Caki2 (cell line): ENCODE measurements around the gene WNT3A. TPM values are rescaled to one million over a fixed set of nuclear protein-coding genes. Genes with fewer than 3 reads are reported as not detected.

Experiments
- DNase-seq: peaks from one replicate; pipeline ENCODE4 v3.0.0-alpha.2; 2015; ENCODE audit warnings: low read depth
- in situ Hi-C: cut with HindIII; loops from 2 replicates; pipeline ENCODE4 v1.10.0; 2016; ENCODE audit warnings: low sequenced_read_pairs, low pct_unique_long_range_greater_than_20kb, mixed read lengths
- total RNA-seq: library from RNA; depleted of rRNA; stranded (reverse); fragments of >200 nt; shearing (Covaris generic); gene quantifications from 2 replicates; pipeline ENCODE4 v1.2.3, GENCODE V29; 2014; ENCODE audit warnings: low replicate concordance

WNT3A gene
- total RNA-seq, 1 experiment from 2014 or later = not detected

DNA sequence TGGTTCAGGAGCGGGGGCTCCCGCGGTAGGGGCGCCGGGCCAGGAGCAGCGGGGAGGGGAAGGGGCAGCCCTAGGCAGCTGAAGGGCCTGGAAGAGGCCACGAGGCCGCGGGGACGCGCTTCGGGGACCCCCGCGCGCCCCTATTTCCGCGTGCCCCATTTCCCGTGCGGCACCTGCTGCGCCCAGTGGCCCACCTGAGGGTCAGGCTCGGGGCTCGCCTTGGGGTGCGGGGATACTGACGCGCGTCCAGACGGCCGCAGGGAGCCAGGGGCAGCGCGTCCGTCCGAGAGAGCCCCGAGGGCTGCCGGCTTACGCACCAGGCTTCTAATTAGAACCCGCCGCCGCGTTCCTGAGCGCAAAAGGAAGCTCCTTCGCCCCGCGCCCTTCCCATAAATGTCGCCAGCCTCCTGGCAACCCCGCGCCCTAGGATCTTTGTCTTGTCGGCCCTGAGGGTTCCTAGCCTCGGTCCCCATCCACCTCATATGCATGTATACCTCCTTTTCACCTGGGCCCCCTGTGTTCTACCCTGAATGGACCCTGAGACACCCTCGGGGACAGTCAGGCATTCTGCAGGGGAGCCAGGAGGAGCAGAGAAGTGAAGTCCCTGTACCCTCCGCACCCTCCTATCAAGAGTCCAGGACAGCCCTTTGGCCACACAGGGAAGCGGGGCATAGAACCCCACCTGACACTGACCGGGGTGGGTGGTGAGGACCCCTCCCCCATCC lies 1.8 kb downstream of the WNT3A start:
- in situ Hi-C loops = no loop called here
- no peak for DNase-seq

DNA sequence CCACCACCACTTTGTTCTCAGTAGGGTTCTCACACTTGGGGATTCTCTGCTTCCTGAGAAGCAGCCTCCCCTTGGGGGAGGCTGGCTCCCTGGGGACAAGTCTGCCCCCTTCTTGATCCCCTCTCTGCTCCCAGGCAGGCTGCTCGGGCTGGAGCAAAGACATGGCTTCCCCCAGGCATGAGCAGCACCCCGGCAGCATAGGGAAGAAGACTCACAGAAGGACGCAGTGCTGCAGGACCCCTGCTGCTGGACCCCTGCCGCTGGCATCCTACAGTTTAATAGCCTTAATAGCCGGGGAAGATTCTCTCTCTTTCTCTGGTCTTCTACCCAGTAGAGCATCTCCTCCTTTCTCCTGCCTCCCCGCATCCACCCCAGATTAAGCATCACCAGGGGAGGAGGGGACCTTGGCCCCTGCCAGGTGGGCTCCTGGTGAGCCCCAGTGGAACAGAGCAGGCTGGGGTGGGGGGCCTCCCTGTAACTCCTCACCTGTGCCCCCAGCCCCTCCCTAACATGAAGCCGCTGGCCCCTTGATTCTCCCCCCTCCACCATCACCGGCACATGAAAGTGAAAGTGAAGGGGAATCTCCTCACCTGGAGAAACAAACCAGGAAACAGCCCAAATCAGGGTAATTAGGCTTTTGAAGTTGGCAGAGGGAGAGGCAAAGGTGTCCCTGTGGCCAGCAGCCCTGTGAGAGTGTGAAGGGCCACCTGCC lies 2.5 kb downstream of the WNT3A start:
- DNase-seq = no peak
- in situ Hi-C loops = no loop called here

DNA sequence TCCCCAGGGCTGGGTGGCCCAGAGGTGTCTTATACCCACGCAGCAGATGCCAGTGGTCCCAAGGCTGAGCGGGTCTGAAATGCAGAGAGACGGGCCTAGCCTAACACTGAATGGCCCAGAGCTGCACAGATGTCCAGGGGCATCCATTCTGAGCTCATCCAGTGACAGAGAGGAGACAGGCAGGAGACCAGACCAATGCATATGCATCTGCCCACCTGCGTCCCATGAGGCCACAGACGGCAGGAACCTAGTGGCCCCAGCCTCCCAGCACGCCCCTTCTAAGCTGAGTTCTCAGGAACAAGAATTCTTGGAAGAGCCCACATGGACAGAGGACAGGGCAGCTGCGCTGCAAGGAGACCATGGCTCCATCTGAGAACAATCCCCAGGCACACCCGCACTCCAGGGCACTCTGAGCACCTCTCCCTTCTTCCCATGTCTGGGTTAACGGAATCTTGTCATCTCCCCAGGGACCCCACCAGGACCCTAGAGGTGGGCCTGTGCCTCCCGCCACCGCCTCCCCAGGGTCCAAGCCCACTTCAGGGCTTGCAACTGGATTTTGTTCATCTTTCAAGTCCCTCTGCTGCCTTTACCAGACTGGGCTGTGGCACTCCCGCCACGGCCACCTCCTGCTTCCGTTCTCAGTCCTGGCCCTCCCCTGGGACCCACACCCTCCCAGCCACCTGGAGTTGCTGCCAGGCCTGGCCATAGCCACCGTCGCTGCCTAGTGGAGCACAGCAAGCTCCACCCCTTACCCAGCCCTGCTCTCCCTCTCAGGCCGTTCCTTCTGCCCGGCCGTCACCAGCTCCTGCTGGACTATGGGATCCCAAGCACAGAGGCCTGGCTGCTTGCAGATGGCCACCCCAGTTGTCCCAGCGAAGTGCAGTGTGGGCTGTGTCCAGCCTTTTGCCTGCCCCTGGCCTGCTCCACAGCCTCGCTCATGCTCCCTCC lies 3.3 kb downstream of the WNT3A start:
- peak; percentile 21 for DNase-seq
- in situ Hi-C loops = no loop called here

DNA sequence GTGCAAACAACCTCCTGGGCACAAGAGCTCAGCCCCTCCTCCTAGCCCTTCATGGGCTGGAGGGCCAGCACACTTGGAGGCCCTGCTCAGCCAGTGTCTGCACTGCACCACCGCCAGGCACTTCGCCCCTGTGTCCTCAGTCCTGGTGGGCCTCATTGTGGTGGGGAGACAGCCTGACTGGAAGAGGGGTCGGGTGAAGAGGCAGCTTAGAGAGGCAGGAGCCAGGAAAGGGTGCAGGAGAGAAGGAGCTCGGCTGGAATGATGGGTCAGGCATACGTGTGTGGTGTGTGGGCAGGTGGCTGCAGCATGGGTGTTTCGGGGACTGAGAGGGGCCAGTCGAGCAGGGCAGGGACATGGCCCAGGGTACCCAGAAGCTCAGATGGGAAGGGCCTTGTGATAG lies 4.1 kb downstream of the WNT3A start:
- in situ Hi-C loops = no loop called here
- no peak for DNase-seq

DNA sequence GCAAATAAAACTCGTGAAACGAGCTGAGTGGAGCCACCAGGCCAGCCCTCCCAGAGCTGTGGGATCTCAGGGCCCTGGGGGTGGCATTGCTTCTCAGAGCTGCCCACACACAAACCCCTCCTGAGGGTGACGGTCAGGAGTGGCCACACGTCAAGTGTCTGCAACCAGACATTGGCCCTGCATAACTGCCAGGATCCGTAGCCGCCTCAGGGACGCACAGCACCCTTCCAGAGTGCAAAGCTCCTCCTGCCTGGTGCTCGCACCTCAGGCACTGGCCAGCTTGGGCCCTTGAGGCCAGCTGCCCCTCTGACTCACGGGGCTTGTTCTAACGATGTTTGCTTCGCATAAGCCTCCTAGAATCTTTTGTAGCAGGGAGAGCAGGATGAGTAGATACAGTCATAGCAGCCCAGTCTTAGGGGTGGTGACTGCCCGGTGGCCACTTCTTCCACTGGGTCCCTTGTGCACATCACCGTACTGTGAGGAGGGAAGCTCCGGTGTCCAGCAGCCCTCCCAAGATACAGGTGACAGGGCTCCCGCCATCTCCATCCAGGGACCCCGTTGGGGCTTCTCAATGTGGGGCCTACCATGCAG lies 5.0 kb downstream of the WNT3A start:
- in situ Hi-C loops = no loop called here
- DNase-seq = no peak

DNA sequence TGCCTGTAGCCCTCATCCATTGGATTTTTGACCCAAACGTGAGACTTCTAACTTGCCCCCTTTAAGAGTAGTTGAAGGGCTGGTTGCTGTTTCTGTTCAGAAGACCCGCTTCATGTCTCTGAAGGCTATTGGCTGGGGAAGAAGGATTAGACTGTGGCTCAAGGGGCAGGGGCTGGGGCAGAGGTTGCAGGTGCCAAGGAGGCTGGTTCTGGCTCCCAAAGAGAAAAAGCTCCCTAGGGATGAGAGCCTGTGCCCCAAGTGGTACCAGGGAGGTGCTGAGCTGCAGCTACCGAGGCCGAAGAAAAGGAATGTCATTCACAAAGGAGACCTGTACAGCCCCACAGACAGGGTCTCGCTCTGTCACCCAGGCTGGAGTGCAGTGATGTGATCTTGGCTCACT lies 5.8 kb downstream of the WNT3A start:
- no peak for DNase-seq
- in situ Hi-C loops = no loop called here

DNA sequence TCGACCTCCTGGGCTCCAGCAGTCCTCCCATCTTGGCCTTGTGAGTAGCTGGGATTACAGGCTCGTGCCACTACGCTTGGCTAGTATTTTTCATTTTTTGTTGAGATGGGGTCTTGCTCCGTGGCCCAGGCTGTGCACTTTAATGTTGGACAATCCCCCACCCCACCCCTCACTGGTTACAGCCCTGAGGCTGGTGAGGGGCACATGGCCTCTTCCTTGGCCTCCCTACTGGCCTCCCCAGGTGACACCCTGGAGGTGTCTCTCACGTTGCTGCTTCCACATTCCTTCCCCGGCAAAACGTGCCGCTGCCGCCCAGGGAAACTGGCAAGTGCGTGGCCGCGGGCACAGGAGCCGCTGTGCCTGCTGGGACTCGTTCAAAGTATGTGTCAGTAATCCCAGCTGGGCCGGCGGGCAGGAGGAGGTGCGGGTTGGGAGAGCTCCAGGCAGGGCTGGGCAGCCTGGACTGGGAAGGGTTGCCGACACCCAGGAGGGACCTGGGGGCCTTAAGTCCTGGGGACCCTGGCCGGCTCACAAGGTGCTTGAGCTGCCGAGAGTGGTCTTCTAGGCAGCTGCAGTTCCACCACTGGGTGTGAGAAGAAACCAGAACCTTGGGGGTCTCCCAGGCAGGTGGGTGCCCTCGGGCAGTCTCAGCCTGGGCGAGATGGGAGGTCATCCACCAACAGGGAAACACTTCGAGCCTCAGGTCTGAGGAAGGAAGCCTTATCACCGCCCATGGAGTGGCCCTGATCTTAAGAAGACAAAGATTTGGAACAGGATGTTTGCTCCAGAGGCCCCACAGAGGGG lies 6.5 kb downstream of the WNT3A start:
- in situ Hi-C loops = no loop called here
- DNase-seq = no peak

DNA sequence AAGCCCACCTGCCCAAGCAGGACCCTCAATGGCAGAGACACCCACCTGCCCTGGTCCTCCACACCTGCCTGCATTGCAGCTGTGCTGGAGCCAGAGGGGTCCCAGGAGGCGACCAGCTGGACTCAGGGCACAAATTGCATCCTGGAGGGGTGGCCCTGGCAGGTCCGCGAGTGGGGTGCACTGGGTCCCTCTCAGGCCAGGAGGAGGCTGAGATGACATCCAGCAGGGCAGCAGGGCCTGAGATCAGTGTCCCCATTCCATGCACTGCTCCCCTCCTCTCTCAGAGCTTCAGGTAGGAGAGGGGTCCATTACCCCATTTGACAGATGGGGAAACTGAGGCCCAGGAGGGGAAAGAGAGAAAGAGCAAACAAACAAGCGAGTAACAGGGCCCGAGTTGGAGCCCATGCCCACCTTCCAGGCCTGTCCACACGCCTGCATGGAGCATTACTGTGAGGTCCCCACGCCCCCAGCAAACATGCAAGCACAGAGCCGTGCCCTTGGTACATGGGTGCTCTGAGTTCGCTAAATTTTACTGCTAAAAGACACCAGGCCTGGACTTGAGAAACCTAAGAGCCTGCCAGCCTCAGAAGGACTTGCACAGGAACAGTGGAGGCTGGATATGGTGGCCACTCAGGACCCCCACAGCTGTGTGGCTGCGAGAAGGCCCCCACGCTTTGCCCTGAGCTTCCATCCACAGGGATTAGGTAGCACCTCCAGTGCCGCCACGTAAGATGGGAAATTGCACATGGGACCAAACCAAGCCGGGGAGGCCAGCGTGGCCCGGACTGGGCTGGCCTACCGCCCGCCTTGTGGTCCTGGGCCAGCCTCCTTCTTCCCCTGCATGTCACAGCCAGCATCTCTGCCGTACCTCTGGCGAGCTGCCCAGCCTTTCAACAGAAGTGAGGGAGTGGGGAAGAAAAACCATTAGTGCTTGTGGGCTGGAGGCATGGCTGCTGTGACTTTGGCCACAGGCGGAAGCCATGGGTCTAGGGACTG lies 7.4 kb downstream of the WNT3A start:
- in situ Hi-C loops = no loop called here
- no peak for DNase-seq

DNA sequence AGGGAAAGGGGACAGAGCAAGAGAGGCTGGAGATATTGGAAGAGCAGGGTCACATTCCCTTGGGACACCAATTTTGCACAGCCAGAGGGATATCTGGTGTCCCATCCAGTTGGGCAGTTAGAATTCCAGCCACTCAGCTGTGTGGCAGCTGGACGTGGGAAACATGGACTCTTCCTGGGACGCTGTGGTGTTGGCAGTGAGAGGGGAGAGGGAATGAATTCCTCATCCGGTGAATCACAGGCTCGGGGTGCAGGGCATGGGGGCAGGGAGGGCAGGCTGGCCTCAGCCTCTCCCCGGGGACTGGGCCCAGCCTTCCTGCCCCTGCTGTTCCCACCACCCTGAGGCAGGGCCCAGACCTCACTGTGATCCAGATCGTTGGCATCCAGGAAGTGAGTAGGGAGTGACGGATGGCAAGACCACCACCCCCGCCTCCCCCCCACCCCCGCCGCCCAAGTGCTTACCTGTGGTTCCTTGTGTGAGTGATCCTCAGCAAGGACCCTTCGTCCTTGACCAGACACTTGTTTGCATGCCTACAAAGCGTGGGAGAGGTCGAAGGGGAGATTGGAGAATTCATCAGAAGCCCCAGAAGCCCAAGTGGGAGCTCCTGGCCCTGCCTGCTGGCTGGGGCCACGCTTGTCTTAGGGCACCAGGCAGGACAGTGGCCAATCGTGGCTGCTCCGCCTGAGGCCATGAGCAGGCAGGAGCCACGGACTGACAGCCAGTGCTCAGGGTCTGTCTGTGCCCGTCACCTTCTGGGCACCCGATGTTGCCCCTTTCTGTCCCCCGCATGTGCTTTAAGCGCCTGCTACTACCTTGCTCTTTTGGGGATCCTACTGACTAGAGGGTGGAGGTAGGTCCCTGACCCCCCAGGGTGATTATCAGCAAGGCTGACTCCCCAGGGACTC lies 8.7 kb downstream of the WNT3A start:
- no peak for DNase-seq
- in situ Hi-C loops = no loop called here

DNA sequence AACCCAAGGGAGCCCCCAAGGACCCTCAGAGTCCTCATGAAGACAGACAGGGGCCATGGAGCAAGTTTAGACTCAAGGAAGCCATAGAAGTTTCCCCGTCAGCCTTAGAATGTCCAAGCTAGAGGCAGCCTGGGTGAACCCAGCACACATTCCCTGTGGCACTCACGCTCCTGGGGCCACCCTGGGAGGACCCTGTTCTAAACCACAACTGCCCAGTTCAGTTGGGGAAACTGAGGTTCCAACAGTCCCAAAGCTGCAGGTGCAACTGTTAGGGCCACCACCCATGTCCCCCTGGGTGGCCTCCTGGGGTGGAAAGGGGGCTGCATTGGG lies 9.3 kb downstream of the WNT3A start:
- in situ Hi-C loops = no loop called here
- no peak for DNase-seq

DNA sequence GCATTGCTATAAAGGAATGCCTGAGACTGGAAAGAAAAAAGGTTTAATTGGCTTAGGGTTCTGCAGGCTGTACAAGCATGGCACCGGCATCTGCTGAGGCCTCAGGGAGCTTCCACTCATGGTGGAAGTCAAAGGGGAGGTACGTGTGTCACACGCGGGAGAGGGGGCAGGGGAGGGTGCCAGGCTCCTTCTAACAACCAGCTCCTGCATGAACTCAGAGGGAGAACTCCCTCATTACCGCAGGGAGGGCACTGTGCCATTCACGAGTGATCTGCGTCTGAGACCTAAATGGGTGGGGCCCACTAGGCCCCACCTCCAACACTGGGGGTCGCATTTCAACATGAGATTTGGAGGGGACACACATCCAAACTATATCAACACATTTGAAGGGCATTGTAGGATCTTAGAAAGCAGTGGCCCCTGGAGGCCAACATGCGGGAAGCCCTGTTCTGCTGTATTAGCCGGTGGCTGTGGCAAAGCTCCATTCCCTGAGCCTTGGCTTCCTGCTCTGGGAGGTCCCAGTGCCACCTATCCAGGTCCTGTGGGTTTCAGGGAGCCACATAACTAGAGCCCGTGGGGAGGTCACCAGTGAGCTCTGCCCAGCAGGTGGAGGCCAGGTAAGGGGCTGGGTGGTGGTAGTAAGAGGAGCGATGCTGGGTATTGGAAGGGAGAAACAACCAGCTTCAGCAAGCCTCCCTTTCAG lies 10.0 kb downstream of the WNT3A start:
- in situ Hi-C loops = no loop called here
- DNase-seq = no peak

DNA sequence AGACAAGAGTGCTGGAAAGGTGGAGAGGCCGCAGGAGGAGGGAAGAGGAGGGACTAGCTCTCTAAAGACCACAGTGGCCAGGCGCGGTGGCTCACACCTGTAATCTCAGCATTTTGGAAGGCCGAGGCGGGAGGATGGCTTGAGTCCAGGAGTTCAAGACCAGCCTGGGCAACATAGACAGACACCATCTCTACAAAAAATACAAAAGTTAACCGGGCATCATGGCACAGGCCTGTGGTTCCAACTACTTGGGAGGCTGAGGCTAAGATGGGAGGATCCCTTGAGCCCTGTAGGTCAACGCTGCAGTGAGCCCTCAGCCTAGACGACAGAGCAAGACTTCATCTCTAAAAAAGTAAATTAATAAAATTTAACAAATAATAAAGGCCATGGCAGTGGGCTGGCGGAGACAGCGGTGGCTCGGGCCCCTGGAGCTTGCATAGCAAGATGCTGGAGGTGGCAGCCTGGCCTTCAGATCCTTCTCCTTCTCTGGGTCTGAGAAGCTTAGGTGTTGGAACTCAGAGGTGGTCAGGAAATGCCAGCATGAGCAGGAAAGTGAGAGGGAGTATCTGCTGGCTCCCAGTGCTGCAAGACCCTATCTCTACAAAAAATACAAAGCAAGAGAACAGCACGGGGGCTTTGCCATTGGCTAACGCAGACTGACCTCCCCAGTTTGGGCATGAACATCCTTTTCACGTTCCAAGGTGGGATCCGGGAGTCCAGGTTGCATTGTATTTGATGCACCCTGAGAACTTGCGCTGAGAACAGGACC lies 10.7 kb downstream of the WNT3A start:
- in situ Hi-C loops = no loop called here
- DNase-seq = no peak

DNA sequence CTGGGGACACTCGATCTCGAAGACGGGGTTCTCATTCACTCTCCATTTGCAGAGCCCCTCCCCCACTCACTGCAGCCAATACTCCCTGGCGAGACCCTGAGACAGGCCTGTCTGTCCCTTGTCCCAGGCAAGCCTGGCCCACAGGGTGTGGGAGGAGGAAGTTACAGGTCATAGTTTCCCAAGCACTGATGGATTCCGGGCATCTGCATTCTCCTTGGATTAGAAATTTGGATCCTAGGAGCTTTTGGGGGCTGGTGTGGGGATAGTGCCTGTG lies 11.3 kb downstream of the WNT3A start:
- in situ Hi-C loops = no loop called here
- DNase-seq = no peak

DNA sequence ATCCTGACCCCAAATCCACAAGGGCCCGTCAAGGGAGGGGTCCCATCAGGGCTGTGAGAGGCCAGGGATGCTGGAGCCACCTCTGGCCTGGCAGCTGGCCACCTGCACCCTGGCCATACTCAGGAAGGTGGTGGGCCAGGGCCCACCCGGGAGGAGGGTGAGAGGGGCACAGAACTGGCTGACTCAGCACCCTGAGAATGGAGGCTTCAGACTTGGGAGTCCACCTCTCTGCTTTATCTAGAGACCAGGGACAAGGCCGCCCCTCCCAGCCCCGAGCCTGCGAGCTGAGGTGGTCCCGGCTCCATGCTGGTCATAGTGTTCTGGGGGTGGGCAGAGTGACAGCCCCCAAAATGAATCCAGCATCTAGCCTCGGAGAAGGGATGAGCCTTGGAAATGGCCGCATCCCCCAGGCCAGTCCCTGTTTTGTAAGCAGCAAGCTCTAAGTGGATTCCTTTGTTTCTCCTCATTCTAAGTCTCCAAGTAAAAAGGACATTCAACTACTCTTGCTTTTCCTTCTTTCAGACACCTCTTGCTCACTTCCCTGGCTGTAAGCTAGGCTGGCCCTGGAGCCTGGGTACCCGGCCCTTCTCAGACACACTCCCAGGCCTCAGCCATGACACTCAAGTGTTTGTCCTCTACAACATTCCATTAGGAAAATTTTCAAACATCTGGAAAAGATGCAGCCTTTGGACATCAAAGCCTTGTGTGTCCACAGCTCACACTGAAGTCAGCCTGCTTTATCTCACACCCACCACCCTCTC lies 12.3 kb downstream of the WNT3A start:
- no peak for DNase-seq
- in situ Hi-C loops = no loop called here
